Fibroblast of villous mesenchyme (primary cell): ENCODE results near the gene CAT. TPM values are rescaled to one million over a fixed set of nuclear protein-coding genes. Genes with fewer than 3 reads are reported as not detected.

Experiments
- DNase-seq: peaks from one replicate; pipeline ENCODE4 v3.0.0-alpha.2; 2010; ENCODE audit warnings: low read depth
- H3K4me3 ChIP-seq: 2 replicates; pipeline ENCODE4 v1.5.1; 2011; ENCODE audit warnings: low read depth, mild to moderate bottlenecking, low read length
- total RNA-seq: library from RNA; depleted of rRNA; stranded (reverse); fragments of >200 nt; gene quantifications from 2 replicates; pipeline ENCODE4 v1.2.3, GENCODE V29; 2012
- TF ChIP-seq, protein P1 (sequence below): IDR thresholded peaks from 2 replicates; pipeline ENCODE4 v1.5.1; 2012; ENCODE audit warnings: low read depth, mild to moderate bottlenecking, low read length; ENCODE audit not compliant: insufficient read depth

Gene CAT
- total RNA-seq, 1 donor: 71.7 TPM

DNA sequence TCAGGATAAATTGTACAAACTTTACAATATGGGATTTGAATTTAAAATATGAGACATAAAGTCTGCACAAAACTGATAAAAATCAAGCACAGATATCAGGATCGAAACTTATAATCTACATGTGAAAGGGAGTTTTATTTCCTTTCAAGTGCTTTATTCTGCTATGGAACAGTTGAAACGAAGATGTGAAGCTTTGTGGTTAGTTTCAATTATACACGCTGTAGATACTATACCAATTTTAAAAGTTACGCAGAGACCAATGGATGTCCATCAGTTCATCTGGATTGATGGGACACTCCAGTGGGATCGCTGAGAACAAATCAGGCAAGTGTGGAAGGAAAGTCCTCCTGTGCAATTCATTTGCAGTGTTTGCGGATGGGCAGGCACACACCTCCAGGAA, 34.5 kb upstream of the CAT start:
- H3K4me3 ChIP-seq: no peak overlapping the region
- DNase-seq: no peak
- TF ChIP-seq, protein P1, sequence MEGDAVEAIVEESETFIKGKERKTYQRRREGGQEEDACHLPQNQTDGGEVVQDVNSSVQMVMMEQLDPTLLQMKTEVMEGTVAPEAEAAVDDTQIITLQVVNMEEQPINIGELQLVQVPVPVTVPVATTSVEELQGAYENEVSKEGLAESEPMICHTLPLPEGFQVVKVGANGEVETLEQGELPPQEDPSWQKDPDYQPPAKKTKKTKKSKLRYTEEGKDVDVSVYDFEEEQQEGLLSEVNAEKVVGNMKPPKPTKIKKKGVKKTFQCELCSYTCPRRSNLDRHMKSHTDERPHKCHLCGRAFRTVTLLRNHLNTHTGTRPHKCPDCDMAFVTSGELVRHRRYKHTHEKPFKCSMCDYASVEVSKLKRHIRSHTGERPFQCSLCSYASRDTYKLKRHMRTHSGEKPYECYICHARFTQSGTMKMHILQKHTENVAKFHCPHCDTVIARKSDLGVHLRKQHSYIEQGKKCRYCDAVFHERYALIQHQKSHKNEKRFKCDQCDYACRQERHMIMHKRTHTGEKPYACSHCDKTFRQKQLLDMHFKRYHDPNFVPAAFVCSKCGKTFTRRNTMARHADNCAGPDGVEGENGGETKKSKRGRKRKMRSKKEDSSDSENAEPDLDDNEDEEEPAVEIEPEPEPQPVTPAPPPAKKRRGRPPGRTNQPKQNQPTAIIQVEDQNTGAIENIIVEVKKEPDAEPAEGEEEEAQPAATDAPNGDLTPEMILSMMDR: no peak

DNA sequence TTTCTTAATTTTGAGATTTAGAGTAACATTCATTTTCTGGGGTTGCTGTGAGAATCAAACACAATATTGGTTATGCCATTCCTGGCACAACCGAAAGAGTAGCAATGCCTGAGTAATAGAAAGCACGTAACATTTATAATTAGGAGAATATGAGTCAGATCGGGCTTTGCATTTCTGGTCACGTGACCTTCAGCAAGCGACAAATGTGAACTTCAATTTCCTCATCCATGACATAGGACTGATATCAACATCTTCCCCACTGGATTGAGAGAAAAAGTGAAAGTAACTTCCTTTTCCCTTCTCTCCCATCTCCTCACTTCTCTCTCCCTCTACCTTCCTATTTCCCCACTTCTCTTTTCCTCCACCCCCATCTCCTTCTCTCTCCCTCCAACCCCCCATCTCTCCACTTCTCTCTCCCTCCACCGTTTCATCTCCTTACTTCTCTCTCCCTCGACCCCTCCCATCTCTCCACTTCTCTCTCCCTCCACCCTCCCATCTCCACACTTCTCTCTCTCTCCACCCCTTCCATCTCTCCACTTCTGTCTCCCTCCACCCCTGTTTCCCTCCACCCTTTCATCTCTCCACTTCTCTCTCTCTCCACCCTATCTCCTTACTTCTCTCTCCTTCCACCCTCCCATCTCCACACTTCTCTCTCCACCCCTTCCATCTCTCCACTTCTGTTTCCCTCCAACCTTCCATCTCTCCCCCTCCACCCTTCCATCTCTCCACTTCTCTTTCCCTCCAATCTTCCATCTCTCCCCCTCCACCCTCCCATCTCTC, 33.5 kb upstream of the CAT start:
- H3K4me3 ChIP-seq: no peak overlapping the region
- DNase-seq: no peak
- TF ChIP-seq, protein P1: no peak

- TF ChIP-seq, protein P1: no peak
- DNase-seq: no peak
- no peak overlapping the region for H3K4me3 ChIP-seq
Observed at GRCh38 chr11:34406413-34406812, 32.3 kb upstream of the CAT start.

- TF ChIP-seq, protein P1: no peak
- no peak for DNase-seq
Observed at GRCh38 chr11:34407121-34407813, 31.5 kb upstream of the CAT start.

GRCh38 chr11:34408580-34409172, 30.1 kb upstream of the CAT start:
- H3K4me3 ChIP-seq: no peak overlapping the region
- TF ChIP-seq, protein P1: no peak
- no peak for DNase-seq

More at GRCh38 chr11:34407121-34407813, 31.5 kb upstream of the CAT start:
- no peak overlapping the region for H3K4me3 ChIP-seq

- TF ChIP-seq, protein P1: no peak
- no peak overlapping the region for H3K4me3 ChIP-seq
- no peak for DNase-seq
Observed at GRCh38 chr11:34411111-34411510, 27.6 kb upstream of the CAT start.
